ENCODE measurements around the gene MRPS33. TPM values are rescaled to one million over a fixed set of nuclear protein-coding genes. Genes with fewer than 3 reads are reported as not detected.
"Not testable (repeated sequence)": the region's sequence is repeated elsewhere in the genome, so short reads cannot be mapped to it uniquely, and the experiment has no call there.

Gene MRPS33
- total RNA-seq, 2 experiments from 2014 or later: 106 to 107 TPM

- ChIA-PET POLR2A (no interaction called here), CTCF (interaction anchor here (0.6 kb wide), 1 partner anchor 270 kb away, joined by 3 read pairs; the partner anchor contains the start of gene NDUFB2)
These were observed 48.1 kb downstream of the MRPS33 start for GRCh38 chr7:140966561-140967233.

- POLR2A ChIA-PET: no interaction called here
These were observed 53.6 kb downstream of the MRPS33 start for GRCh38 chr7:140961117-140961516.

GRCh38 chr7:140956997-140957396, 57.8 kb downstream of the MRPS33 start:
- CTCF ChIA-PET, POLR2A ChIA-PET: not testable (repeated sequence)

More at GRCh38 chr7:140961117-140961516, 53.6 kb downstream of the MRPS33 start:
- CTCF ChIA-PET: no interaction called here

Other genes starting within 250 kb of the MRPS33 start
- gene BRAF, start 90.0 kb downstream of the MRPS33 start, total RNA-seq: 10 to 100 TPM; 27.5 to 28.4 TPM
- under 1 TPM; 0.51 to 0.75 TPM for gene TMEM178B, start 59.1 kb upstream of the MRPS33 start, total RNA-seq